HEK293 (cell line): ENCODE data around the gene KLK11.

Experiments used
- CTCF ChIA-PET: fragments of 350-600 bp; formaldehyde crosslinking; extraction: SDS; loops from one replicate; lab custom pipeline; 2021; ENCODE audit warnings: antibody characterized with exemption; lab: Yijun Ruan, JAX
- POLR2A ChIA-PET: fragments of 300-600 bp; formaldehyde crosslinking; extraction: SDS; loops from one replicate; lab custom pipeline; 2020; ENCODE audit warnings: antibody characterized with exemption, inconsistent platforms; lab: Yijun Ruan, JAX
- H3K27ac ChIP-seq: fragments of 200-500 bp; sonication (Bioruptor generic); 2 replicates; pipeline ENCODE4 v1.5.1; 2014; ENCODE audit warnings: low read depth, low read length, control low read depth, inconsistent platforms; ENCODE audit errors: extremely low read depth
- H3K36me3 ChIP-seq, 2 experiments: fragments of 200-500 bp in 1 of 2; sonication (Bioruptor generic) in 1 of 2; 1 replicate in 1 of 2; 2 replicates in 1 of 2; pipeline ENCODE4 v1.5.1; 2014 to 2017; ENCODE audit warnings: inconsistent platforms in 2 of 2, low read length in 2 of 2; ENCODE audit not compliant: control insufficient read depth in 2 of 2, insufficient read depth in 1 of 2
- H3K4me1 ChIP-seq: fragments of 200-500 bp; sonication (Bioruptor generic); 2 replicates; pipeline ENCODE4 v1.5.1; 2014; ENCODE audit warnings: mild to moderate bottlenecking, low read length, inconsistent platforms; ENCODE audit not compliant: control insufficient read depth, insufficient read depth
- H3K4me3 ChIP-seq: 2 replicates; pipeline ENCODE4 v1.5.1; 2011; ENCODE audit warnings: low read depth, mild to moderate bottlenecking, control low read depth, low read length, moderate library complexity
- H3K9me3 ChIP-seq: fragments of 200-500 bp; sonication (Bioruptor generic); 2 replicates; pipeline ENCODE4 v1.5.1; 2014; ENCODE audit warnings: low read depth, low read length, inconsistent platforms; ENCODE audit not compliant: control insufficient read depth, insufficient read depth
- BCL11B ChIP-seq: fragments of 450-650 bp; formaldehyde crosslinking; IDR thresholded peaks from 2 replicates; pipeline ENCODE4 v1.5.1; 2016; ENCODE audit warnings: low read depth, missing biosample characterization, missing genetic modification characterization
- KLF7 ChIP-seq: fragments of 450-650 bp; formaldehyde crosslinking; IDR thresholded peaks from 2 replicates; pipeline ENCODE4 v1.5.1; 2016; ENCODE audit warnings: missing biosample characterization, missing genetic modification characterization, borderline replicate concordance
- SALL2 ChIP-seq: fragments of 450-650 bp; formaldehyde crosslinking; IDR thresholded peaks from 2 replicates; pipeline ENCODE4 v1.5.0; 2017; ENCODE audit warnings: missing biosample characterization, mild to moderate bottlenecking, missing genetic modification characterization, borderline replicate concordance
- ZFHX2 ChIP-seq: fragments of 450-650 bp; formaldehyde crosslinking; conservative IDR thresholded peaks from 2 replicates; pipeline ENCODE4 v1.5.1; 2016; ENCODE audit warnings: missing biosample characterization, missing genetic modification characterization
- ZFP41 ChIP-seq: fragments of 450-650 bp; formaldehyde crosslinking; IDR thresholded peaks from 2 replicates; pipeline ENCODE4 v1.5.1; 2016; ENCODE audit warnings: missing biosample characterization, missing genetic modification characterization, borderline replicate concordance
- ZFP69B ChIP-seq: fragments of 450-650 bp; formaldehyde crosslinking; IDR thresholded peaks from 2 replicates; pipeline ENCODE4 v1.5.1; 2016; ENCODE audit warnings: missing biosample characterization, missing genetic modification characterization
- ZNF114 ChIP-seq: fragments of 450-650 bp; formaldehyde crosslinking; IDR thresholded peaks from 2 replicates; pipeline ENCODE4 v1.5.0; 2017; ENCODE audit warnings: missing biosample characterization, missing genetic modification characterization
- ZNF121 ChIP-seq: fragments of 450-650 bp; formaldehyde crosslinking; IDR thresholded peaks from 2 replicates; pipeline ENCODE4 v1.5.1; 2016; ENCODE audit warnings: missing biosample characterization, missing genetic modification characterization
- ZNF274 ChIP-seq, 2 experiments: fragments of 200-500 bp in 1 of 2; fragments of 450-650 bp in 1 of 2; sonication (Bioruptor generic) in 1 of 2; formaldehyde crosslinking in 1 of 2; IDR thresholded peaks; 2 replicates each; pipeline versions ENCODE4 v1.5.1 to v1.6.1; 2014 to 2016; ENCODE audit warnings: borderline replicate concordance in 1 of 2, inconsistent platforms in 1 of 2, low read length in 1 of 2, missing biosample characterization in 1 of 2, missing genetic modification characterization in 1 of 2
- ZNF37A ChIP-seq: fragments of 450-650 bp; IDR thresholded peaks from 2 replicates; pipeline ENCODE4 v1.5.1; 2018; ENCODE audit warnings: missing biosample characterization, missing genetic modification characterization
- ZNF501 ChIP-seq: fragments of 450-650 bp; formaldehyde crosslinking; IDR thresholded peaks from 2 replicates; pipeline ENCODE4 v1.5.1; 2016; ENCODE audit warnings: missing biosample characterization, missing genetic modification characterization
- ZNF658 ChIP-seq: fragments of 450-650 bp; formaldehyde crosslinking; IDR thresholded peaks from 2 replicates; pipeline ENCODE4; 2016; ENCODE audit warnings: missing biosample characterization, missing genetic modification characterization
- ZNF670 ChIP-seq: fragments of 450-650 bp; formaldehyde crosslinking; IDR thresholded peaks from 2 replicates; pipeline ENCODE4 v1.5.1; 2016; ENCODE audit warnings: missing biosample characterization, missing genetic modification characterization, low read depth
- ZNF837 ChIP-seq: fragments of 450-650 bp; formaldehyde crosslinking; IDR thresholded peaks from 2 replicates; pipeline ENCODE4 v1.5.1; 2016; ENCODE audit warnings: missing biosample characterization, missing genetic modification characterization
- TF ChIP-seq, protein P1 (sequence below): fragments of 450-650 bp; formaldehyde crosslinking; IDR thresholded peaks from 2 replicates; pipeline ENCODE4 v1.5.1; 2016; ENCODE audit warnings: missing biosample characterization, missing genetic modification characterization
- TF ChIP-seq, protein P2 (sequence below): fragments of 450-650 bp; formaldehyde crosslinking; IDR thresholded peaks from 2 replicates; pipeline ENCODE4 v1.5.1; 2016; ENCODE audit warnings: missing biosample characterization, missing genetic modification characterization
- TF ChIP-seq, protein P3 (sequence below): fragments of 450-650 bp; formaldehyde crosslinking; IDR thresholded peaks from 2 replicates; pipeline ENCODE4 v1.5.1; 2016; ENCODE audit warnings: missing biosample characterization, missing genetic modification characterization

The KLK11 gene

DNA sequence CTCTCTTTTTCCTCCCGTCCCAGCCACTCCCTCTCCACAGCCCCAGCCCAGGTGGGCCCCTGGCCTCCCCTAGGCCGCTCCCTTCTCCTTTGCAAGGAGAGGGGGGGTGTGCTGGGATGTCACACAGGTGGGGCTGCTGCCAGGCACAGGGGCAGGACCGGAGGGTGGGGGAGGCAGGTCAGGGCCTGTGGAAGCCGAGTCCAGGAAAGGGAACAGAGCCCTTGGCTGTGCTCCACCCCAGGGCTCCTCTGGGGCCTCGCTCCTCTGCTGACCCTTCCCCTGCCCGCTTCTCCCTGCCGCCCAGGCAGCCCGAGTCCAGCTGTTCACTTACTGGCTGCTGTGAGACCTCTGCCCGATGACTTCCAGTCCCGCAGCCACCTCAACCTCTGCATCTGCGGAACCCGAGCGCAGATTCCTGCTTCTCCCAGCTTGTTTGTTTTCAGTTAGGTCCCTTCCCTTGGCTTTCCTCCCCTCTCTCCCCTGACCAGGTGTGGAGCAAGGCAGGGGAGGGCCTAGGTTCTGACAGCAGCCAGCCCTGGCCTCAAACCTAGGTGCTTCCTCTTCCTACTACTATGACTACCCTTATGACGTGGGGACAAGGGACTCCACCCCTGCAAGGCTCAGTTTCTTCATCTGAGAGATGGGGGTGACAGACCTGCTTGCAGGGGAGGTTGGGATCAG lies 850 bp upstream of the KLK11 start:
- TF ChIP-seq ZNF274 (IDR thresholded peaks at IDR 0.05; ENCODE audit: low read length) = no peak
- no peak for TF ChIP-seq ZNF274 (tag by site-specific recombination; IDR thresholded peaks at IDR 0.05; ENCODE audit: borderline replicate concordance)
- TF ChIP-seq, protein P1, sequence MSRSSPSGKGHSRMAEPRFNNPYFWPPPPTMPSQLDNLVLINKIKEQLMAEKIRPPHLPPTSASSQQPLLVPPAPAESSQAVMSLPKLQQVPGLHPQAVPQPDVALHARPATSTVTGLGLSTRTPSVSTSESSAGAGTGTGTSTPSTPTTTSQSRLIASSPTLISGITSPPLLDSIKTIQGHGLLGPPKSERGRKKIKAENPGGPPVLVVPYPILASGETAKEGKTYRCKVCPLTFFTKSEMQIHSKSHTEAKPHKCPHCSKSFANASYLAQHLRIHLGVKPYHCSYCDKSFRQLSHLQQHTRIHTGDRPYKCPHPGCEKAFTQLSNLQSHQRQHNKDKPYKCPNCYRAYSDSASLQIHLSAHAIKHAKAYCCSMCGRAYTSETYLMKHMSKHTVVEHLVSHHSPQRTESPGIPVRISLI (tag by site-specific recombination) = no peak
- no peak for TF ChIP-seq ZNF670
- TF ChIP-seq, protein P2, sequence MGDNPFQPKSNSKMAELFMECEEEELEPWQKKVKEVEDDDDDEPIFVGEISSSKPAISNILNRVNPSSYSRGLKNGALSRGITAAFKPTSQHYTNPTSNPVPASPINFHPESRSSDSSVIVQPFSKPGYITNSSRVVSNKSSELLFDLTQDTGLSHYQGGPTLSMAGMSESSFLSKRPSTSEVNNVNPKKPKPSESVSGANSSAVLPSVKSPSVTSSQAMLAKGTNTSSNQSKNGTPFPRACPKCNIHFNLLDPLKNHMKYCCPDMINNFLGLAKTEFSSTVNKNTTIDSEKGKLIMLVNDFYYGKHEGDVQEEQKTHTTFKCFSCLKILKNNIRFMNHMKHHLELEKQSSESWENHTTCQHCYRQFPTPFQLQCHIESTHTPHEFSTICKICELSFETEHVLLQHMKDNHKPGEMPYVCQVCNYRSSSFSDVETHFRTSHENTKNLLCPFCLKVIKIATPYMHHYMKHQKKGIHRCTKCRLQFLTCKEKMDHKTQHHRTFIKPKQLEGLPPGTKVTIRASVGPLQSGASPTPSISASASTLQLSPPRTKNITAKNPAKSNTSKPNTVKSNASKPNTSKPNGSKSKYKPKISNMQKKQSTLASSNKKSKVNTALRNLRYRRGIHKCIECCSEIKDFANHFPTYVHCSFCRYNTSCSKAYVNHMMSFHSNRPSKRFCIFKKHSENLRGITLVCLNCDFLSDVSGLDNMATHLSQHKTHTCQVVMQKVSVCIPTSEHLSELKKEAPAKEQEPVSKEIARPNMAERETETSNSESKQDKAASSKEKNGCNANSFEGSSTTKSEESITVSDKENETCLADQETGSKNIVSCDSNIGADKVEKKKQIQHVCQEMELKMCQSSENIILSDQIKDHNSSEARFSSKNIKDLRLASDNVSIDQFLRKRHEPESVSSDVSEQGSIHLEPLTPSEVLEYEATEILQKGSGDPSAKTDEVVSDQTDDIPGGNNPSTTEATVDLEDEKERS = no peak
- no peak for TF ChIP-seq ZFHX2 (tag by site-specific recombination)
- TF ChIP-seq ZFP41 (tag by site-specific recombination) = no peak
- no peak for TF ChIP-seq ZNF37A (tag by site-specific recombination)
- no peak for TF ChIP-seq SALL2 (tag by site-specific recombination)
- TF ChIP-seq ZFP69B (tag by site-specific recombination) = no peak
- no peak for TF ChIP-seq ZNF501 (tag by site-specific recombination)
- no peak for TF ChIP-seq ZNF837 (tag by site-specific recombination)
- TF ChIP-seq, protein P3, sequence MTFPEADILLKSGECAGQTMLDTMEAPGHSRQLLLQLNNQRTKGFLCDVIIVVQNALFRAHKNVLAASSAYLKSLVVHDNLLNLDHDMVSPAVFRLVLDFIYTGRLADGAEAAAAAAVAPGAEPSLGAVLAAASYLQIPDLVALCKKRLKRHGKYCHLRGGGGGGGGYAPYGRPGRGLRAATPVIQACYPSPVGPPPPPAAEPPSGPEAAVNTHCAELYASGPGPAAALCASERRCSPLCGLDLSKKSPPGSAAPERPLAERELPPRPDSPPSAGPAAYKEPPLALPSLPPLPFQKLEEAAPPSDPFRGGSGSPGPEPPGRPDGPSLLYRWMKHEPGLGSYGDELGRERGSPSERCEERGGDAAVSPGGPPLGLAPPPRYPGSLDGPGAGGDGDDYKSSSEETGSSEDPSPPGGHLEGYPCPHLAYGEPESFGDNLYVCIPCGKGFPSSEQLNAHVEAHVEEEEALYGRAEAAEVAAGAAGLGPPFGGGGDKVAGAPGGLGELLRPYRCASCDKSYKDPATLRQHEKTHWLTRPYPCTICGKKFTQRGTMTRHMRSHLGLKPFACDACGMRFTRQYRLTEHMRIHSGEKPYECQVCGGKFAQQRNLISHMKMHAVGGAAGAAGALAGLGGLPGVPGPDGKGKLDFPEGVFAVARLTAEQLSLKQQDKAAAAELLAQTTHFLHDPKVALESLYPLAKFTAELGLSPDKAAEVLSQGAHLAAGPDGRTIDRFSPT (tag by site-specific recombination) = no peak
- no peak for TF ChIP-seq ZNF658
- TF ChIP-seq BCL11B = no peak
- TF ChIP-seq, all 188 proteins: peak for 0
- no peaks in the 10 kb centered on the region for H3K36me3 ChIP-seq
- no peaks in the 10 kb centered on the region for H3K4me1 ChIP-seq
- H3K9me3 ChIP-seq = no peaks in the 10 kb centered on the region
- no peak overlapping the region for H3K4me3 ChIP-seq
- POLR2A ChIA-PET = no interaction called here
- CTCF ChIA-PET = interaction anchor here (1.9 kb wide), 1 partner anchor 11 kb away, joined by 8 read pairs; no protein-coding TSS in a partner anchor
- H3K27ac ChIP-seq = no peak overlapping the region

DNA sequence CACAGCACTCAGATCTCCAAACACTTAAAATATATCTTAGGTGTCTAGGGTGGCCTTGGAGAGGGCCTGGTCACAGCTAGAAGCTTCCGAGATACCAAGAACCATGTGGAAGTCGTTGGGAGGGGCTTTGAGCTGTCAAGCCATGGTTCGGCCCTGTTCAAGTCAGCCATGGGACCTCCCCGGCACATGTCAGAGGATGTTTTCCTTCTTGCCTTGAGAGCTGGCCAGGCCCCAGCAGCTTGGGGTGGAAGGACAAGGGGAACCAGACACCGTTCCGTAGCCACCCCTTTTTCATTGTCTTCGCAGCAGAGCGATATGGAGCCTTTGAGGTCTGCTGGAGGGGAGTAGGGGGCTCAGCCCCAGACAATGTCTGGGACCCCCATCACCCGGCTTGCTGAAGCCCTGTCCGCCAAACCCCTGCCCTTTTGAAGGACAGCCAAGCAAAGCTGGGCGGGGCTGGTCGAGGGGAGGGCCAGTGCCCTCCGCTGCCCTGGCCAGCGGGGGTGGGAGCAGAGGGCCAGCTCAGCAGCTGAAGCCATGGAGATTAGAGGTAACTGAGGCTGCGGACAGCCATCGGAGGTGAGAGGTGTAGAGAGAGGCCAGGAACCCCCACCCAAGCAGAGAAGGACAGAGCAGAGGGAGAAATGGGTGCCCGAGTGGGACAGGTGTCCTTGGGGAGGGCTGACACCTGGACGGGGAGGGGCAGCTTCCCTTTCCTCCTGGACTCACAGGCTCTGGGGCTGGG lies 435 bp downstream of the KLK11 start:
- POLR2A ChIA-PET = no interaction called here
- H3K36me3 ChIP-seq = no peaks in the 10 kb centered on the region
- no peaks in the 10 kb centered on the region for H3K4me1 ChIP-seq
- no peak overlapping the region for H3K27ac ChIP-seq
- no peak for TF ChIP-seq KLF7 (tag by site-specific recombination)
- TF ChIP-seq ZNF37A (tag by site-specific recombination) = no peak
- no peak for TF ChIP-seq ZNF114 (tag by site-specific recombination)
- no peak for TF ChIP-seq ZNF121 (tag by site-specific recombination)
- TF ChIP-seq, all 188 proteins: peak for 0
- CTCF ChIA-PET = interaction anchor here (2.1 kb wide), 1 partner anchor 9 kb away, joined by 10 read pairs; no protein-coding TSS in a partner anchor
- Histone ChIP-seq H3K9me3 (no peaks in the 10 kb centered on the region), H3K4me3 (no peak overlapping the region)
